Forelimb muscle (tissue), 1 donor: ENCODE measurements around the gene RUFY1. TPM values are rescaled to one million over a fixed set of nuclear protein-coding genes. Genes with fewer than 3 reads are reported as not detected.
"Not testable (repeated sequence)": the region's sequence is repeated elsewhere in the genome, so short reads cannot be mapped to it uniquely, and the experiment has no call there.

Source experiments
- DNase-seq: peaks from one replicate; pipeline ENCODE4 v3.0.0-alpha.2; 2013; ENCODE audit warnings: low read depth
- polyA plus RNA-seq: library from polyadenylated mRNA; unstranded; fragments of 120-200 nt; gene quantifications from one replicate; pipeline ENCODE4 v1.2.1, GENCODE V29; 2013; ENCODE audit not compliant: insufficient read length

RUFY1 gene
- 35.9 TPM for polyA plus RNA-seq

DNA sequence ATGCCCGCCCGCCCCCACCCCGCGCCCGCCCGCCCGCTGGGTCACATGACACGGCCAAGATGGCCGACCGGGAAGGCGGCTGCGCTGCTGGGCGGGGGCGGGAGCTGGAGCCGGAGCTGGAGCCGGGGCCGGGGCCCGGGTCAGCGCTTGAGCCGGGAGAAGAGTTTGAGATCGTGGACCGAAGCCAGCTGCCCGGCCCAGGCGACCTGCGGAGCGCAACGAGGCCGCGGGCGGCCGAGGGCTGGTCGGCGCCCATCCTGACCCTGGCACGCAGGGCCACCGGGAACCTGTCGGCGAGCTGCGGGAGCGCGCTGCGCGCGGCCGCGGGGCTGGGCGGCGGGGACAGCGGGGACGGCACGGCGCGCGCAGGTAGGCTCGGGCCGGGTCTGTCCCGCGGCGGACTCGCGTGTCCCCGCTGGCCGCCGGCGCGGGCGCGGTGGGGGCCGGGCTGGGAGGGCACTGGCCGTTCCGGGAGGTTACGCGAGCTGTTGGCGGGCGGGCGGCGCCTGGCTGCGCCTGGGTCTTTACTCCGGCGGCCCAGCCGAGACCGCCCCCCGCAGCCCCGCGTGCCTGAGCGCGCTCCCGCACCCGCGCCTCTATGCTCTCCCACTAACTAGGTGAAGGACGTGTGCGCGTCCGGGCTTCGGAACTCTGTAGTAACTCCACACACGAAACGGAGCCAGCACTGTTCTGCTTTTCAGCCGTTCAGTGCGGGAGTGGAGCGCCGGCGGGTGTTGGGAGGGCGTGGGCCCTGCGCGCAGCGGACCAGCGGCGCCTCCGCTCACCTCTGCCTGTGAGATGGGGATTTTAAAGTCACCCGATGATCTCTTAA, at the start of gene RUFY1:
Gene RUFY1 (plus strand): TSS at position 44 of the 832 bp plus-strand sequence. CDS start 16 bp downstream, at position 60.
- no peak for DNase-seq

- not testable (repeated sequence) for DNase-seq
Measured at GRCh38 chr5:179501997-179502396, 48.4 kb upstream of the RUFY1 start.

GRCh38 chr5:179502420-179502819, 47.9 kb upstream of the RUFY1 start:
- DNase-seq: not testable (repeated sequence)

GRCh38 chr5:179504191-179504590, 46.2 kb upstream of the RUFY1 start:
- no peak for DNase-seq

DNA sequence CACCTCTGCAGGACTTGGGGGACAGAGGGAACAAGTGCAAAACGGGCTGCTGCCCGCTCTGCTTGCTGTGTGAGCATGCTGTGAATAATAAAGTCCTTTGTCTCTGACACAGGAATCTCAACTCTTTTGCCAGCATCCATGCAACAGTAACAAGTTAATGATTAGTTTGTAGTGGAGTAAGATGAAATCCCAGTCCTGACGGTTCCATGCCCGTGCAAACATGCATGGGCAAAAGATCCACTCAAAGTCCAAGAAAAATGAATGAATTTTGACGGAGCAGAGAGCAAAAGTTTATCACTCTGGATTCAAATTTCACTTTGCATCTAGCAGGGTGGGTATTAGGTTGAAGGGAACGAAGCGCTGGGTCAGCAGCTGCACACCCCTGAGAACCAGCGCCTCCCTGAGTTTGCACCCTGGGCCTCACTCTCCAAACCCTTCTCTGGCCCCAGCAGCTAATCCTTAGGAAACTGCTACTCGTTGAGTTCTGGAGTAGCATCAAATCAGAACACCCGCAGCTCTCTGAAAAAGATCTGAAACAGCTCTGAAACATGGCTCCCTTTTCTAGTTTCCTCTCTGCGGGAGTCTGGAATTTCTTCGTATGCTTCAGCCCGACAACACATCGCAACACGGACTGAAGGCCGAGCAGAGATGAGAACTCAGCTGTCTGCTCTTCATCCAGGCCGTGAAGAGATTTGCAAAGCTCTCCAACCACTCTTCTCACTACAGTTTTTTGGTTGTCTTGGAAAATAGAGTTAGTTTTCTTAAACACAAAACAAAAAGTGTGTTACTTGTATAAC, 45.6 kb upstream of the RUFY1 start:
- DNase-seq: no peak

GRCh38 chr5:179505636-179506261, 44.6 kb upstream of the RUFY1 start:
- no peak for DNase-seq

DNA sequence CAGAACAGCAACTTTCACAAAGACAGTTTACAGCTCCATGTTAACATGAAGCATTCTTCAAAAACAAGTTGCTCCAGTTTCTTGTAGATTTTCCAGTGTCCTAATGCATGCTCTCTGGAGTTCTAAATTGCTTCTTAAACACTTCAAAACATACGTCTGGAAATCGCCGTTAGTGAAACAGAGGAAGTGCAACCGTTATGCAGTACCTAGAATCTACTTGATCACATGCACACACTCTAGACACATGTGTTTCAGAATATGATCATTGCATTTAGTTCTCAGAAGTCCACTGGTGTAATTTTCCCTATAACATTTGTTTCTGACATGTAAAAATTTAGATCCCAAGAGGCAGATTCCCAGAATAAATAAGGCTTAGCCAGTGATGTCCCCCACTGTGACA, 41.1 kb upstream of the RUFY1 start:
- no peak for DNase-seq

- DNase-seq: no peak
Measured at GRCh38 chr5:179509845-179510244, 40.5 kb upstream of the RUFY1 start.

DNA sequence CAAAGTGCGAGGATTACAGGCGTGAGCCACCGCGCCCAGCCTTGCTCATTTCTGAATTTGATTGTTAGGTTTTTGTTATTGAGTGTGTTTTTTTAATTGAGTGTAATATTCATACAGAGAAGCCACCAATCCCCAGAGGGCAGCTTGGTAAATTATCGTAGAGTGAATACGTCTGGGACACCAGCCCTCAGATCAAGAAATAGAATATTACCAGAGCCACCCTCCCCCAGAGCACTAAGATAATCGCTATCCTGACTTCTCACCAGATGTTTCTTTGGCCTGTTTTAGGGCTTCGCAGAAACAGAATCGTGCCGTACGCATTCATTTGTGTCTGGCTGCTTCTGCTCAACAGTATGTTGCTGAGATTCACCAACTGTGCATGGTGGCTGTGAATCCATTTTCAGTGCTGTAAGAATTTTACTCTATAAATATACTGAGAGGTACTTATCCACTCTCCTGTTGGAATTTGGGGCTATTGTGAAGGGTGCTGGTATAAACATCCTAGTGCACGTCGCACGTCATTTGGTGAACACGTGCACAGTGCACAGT, 37.8 kb upstream of the RUFY1 start:
- no peak for DNase-seq

GRCh38 chr5:179515501-179515900, 34.9 kb upstream of the RUFY1 start:
- not testable (repeated sequence) for DNase-seq

GRCh38 chr5:179516221-179516620, 34.1 kb upstream of the RUFY1 start:
- no peak for DNase-seq

- not testable (repeated sequence) for DNase-seq
Measured at GRCh38 chr5:179517746-179518145, 32.6 kb upstream of the RUFY1 start.

DNA sequence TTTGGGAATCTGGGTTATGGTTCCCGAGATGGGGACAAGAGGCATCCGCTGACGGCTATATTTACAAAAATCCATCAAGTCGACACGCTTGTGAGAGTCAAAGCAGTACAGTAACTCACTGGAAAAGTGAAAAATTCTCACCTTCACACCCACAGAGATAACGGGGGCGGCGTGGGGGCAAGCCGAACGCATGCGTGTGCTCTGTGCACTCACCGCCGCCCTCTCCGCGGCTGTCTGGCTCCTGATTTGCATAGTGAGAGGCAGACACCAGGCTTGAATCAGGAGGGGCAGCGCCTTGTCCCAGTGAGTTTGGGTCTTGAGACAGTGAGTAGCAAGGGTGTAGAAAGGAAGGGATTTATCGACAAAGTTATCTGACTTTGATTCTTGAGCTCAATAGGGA, 32.0 kb upstream of the RUFY1 start:
- DNase-seq: not testable (repeated sequence)

- not testable (repeated sequence) for DNase-seq
Measured at GRCh38 chr5:179519416-179520070, 30.8 kb upstream of the RUFY1 start.

DNA sequence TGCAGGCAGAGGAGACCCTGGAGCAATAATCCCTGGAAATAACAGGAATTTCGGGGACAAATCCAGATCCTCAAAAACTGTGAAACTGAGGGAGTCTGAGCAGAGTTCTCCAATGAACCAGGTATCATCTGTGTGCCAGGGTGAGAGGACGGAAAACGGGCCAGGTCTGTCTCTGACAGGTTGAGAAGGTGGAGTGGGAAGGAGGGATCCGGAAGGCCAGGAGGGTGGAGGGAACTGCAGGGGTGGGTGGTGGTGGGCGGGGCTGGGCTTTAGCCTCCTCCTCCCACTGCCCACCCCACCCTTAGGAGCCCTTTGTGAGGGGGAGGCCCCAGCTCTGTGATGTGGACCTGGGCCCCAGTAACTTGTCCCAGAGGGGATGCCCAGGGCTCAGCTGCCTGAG, 28.2 kb upstream of the RUFY1 start:
- DNase-seq: not testable (repeated sequence)

DNA sequence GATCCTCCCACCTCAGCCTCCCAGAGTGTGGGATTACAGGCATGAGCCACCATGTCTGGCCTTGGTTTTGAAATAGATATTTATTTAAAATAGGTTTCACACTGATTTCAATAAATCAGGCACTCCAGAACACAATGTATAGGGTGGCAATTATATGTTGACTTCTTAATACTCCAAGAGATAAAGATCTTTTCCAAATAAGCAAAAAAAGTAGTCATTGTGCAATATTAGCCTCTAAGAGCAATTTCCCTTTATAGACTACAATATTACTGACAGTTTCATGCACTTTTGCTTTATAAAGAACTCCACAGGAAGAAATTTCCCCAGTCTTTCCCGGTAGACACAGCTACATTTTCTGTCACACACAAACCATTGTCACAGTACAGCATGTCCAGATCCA, 23.4 kb upstream of the RUFY1 start:
- no peak for DNase-seq

DNA sequence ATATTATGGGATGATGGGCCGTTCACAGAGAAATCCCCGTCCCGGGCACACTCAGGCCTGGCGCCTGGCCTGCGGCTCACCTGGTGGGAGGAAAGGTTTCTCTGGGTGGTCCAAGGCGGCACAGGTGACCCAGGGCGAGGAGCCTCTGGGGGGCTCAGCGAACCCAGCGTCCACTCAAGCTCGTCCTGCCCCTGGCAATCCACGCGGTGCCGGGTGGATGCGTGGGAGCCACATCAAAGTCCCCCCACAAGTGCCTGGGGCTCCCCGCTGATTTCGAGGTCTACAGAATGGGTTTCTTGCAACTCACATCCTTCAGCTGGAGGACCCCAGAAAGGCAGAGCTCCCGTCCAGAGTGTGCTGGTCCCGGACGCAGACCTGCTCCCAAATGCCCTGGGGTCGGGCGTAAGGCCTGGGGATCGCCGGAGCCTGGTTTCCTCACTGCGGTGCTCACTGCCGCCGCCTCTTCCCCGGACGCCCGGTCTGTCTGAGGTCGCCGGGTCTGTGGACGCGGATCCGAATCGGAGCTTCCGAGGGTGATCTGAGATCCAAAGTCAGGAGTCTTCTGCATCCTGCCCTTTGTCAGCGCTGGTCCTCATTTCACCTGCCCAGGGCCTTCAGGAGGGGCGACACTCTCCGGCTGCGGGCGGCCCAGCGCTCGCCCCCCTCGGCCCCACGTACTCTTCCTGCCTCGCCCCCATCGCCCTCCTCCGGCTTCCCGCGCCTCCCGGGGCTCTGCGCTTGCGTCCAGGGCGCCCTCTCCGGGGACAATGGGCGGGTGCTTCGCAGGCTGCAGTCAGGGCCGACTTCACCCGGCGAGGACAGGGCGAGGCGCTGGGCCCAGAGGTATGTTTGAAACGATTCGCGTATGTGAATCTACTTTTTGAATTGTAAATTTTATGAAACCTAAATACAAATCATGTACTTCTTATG, 20.0 kb upstream of the RUFY1 start:
- no peak for DNase-seq

GRCh38 chr5:179533024-179533423, 17.3 kb upstream of the RUFY1 start:
- DNase-seq: no peak

DNA sequence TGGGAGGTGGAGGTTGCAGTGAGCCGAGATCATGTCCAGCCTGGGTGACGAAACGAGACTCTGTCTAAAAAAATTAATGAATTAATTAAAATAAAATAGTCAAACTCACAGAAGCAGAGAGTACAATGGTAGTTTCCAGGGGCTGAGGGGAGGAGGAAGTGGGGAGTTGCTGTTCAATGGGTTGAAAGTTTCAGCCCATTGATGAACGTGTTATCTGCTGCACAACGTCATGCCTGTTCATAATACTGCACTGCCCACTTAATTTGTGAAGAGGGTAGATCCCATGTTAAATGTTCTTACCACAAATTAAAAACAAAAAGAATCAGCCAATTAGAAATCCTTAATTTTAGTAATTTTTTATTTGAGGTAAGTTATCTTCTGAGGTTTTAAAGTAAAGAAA, 16.4 kb upstream of the RUFY1 start:
- DNase-seq: no peak

GRCh38 chr5:179534431-179534830, 15.9 kb upstream of the RUFY1 start:
- no peak for DNase-seq
